HEK293 (cell line): ENCODE measurements around the gene SLFNL1.

ENCODE experiments used
- BCL11B ChIP-seq: fragments of 450-650 bp; formaldehyde crosslinking; IDR thresholded peaks from 2 replicates; pipeline ENCODE4 v1.5.1; 2016; ENCODE audit warnings: low read depth, missing biosample characterization, missing genetic modification characterization
- EGR2 ChIP-seq: fragments of 450-650 bp; formaldehyde crosslinking; IDR thresholded peaks from 2 replicates; pipeline ENCODE4 v1.5.1; 2016; ENCODE audit warnings: low read depth, missing biosample characterization, missing genetic modification characterization
- MEIS1 ChIP-seq: sonication (generic); formaldehyde crosslinking; IDR thresholded peaks from 2 replicates; pipeline ENCODE4 v1.8.1; 2022; ENCODE audit warnings: missing genetic modification reagents, mild to moderate bottlenecking, borderline replicate concordance
- PRDM4 ChIP-seq: fragments of 450-650 bp; formaldehyde crosslinking; IDR thresholded peaks from 2 replicates; pipeline ENCODE4 v1.5.1; 2017; ENCODE audit warnings: missing biosample characterization, missing genetic modification characterization
- SP7 ChIP-seq: fragments of 450-650 bp; formaldehyde crosslinking; IDR thresholded peaks from 2 replicates; pipeline ENCODE4 v1.5.1; 2016; ENCODE audit warnings: missing biosample characterization, missing genetic modification characterization
- ZEB2 ChIP-seq: fragments of 450-650 bp; formaldehyde crosslinking; IDR thresholded peaks from 2 replicates; pipeline ENCODE4 v1.5.1; 2016; ENCODE audit warnings: missing biosample characterization, missing genetic modification characterization
- ZFP41 ChIP-seq: fragments of 450-650 bp; formaldehyde crosslinking; IDR thresholded peaks from 2 replicates; pipeline ENCODE4 v1.5.1; 2016; ENCODE audit warnings: missing biosample characterization, missing genetic modification characterization, borderline replicate concordance
- ZNF132 ChIP-seq: fragments of 450-650 bp; formaldehyde crosslinking; IDR thresholded peaks from 2 replicates; pipeline ENCODE4 v1.5.1; 2017; ENCODE audit warnings: missing biosample characterization, missing genetic modification characterization, borderline replicate concordance
- ZNF140 ChIP-seq: fragments of 450-650 bp; formaldehyde crosslinking; IDR thresholded peaks from 2 replicates; pipeline ENCODE4 v1.5.1; 2016; ENCODE audit warnings: missing biosample characterization, missing genetic modification characterization
- ZNF169 ChIP-seq: fragments of 450-650 bp; formaldehyde crosslinking; IDR thresholded peaks from 2 replicates; pipeline ENCODE4 v1.5.1; 2016; ENCODE audit warnings: missing biosample characterization, missing genetic modification characterization
- ZNF239 ChIP-seq: fragments of 450-650 bp; formaldehyde crosslinking; IDR thresholded peaks from 2 replicates; pipeline ENCODE4 v1.5.1; 2016; ENCODE audit warnings: missing biosample characterization, missing genetic modification characterization
- ZNF24 ChIP-seq: fragments of 450-650 bp; formaldehyde crosslinking; IDR thresholded peaks from 2 replicates; pipeline ENCODE4 v1.5.1; 2016; ENCODE audit warnings: missing biosample characterization, missing genetic modification characterization
- ZNF26 ChIP-seq: fragments of 450-650 bp; formaldehyde crosslinking; IDR thresholded peaks from 2 replicates; pipeline ENCODE4 v1.5.1; 2016; ENCODE audit warnings: missing biosample characterization, missing genetic modification characterization
- ZNF274 ChIP-seq, 2 experiments: fragments of 200-500 bp in 1 of 2; fragments of 450-650 bp in 1 of 2; sonication (Bioruptor generic) in 1 of 2; formaldehyde crosslinking in 1 of 2; IDR thresholded peaks; 2 replicates each; pipeline versions ENCODE4 v1.5.1 to v1.6.1; 2014 to 2016; ENCODE audit warnings: borderline replicate concordance in 1 of 2, inconsistent platforms in 1 of 2, low read length in 1 of 2, missing biosample characterization in 1 of 2, missing genetic modification characterization in 1 of 2
- ZNF426 ChIP-seq: fragments of 450-650 bp; formaldehyde crosslinking; IDR thresholded peaks from 2 replicates; pipeline ENCODE4 v1.5.1; 2017; ENCODE audit warnings: missing biosample characterization, missing genetic modification characterization, mild to moderate bottlenecking, inconsistent platforms, moderate library complexity
- ZNF514 ChIP-seq: fragments of 450-650 bp; formaldehyde crosslinking; IDR thresholded peaks from 2 replicates; pipeline ENCODE4 v1.5.1; 2016; ENCODE audit warnings: missing biosample characterization, missing genetic modification characterization
- ZNF555 ChIP-seq: fragments of 450-650 bp; formaldehyde crosslinking; conservative IDR thresholded peaks from 2 replicates; pipeline ENCODE4 v1.5.1; 2017; ENCODE audit warnings: missing biosample characterization, mild to moderate bottlenecking, missing genetic modification characterization, inconsistent platforms
- ZNF629 ChIP-seq: fragments of 450-650 bp; formaldehyde crosslinking; IDR thresholded peaks from 2 replicates; pipeline ENCODE4 v1.5.1; 2017; ENCODE audit warnings: missing biosample characterization, missing genetic modification characterization
- ZNF654 ChIP-seq: fragments of 450-650 bp; formaldehyde crosslinking; IDR thresholded peaks from 2 replicates; pipeline ENCODE4 v1.5.1; 2016; ENCODE audit warnings: low read depth, missing biosample characterization, missing genetic modification characterization
- ZNF707 ChIP-seq: fragments of 450-650 bp; formaldehyde crosslinking; IDR thresholded peaks from 2 replicates; pipeline ENCODE4 v1.5.1; 2016; ENCODE audit warnings: missing biosample characterization, missing genetic modification characterization
- ZNF837 ChIP-seq: fragments of 450-650 bp; formaldehyde crosslinking; IDR thresholded peaks from 2 replicates; pipeline ENCODE4 v1.5.1; 2016; ENCODE audit warnings: missing biosample characterization, missing genetic modification characterization
- TF ChIP-seq, protein P1 (sequence below): fragments of 450-650 bp; formaldehyde crosslinking; IDR thresholded peaks from 2 replicates; pipeline ENCODE4 v1.5.1; 2016; ENCODE audit warnings: missing biosample characterization, missing genetic modification characterization
- TF ChIP-seq, protein P2 (sequence below): fragments of 450-650 bp; formaldehyde crosslinking; IDR thresholded peaks from 2 replicates; pipeline ENCODE4 v1.5.1; 2016; ENCODE audit warnings: missing biosample characterization, missing genetic modification characterization
- TF ChIP-seq, protein P3 (sequence below): fragments of 450-650 bp; formaldehyde crosslinking; IDR thresholded peaks from 2 replicates; pipeline ENCODE4 v1.5.1; 2016; ENCODE audit warnings: missing biosample characterization, missing genetic modification characterization
- TF ChIP-seq, protein P4 (sequence below): fragments of 450-650 bp; formaldehyde crosslinking; IDR thresholded peaks from 2 replicates; pipeline ENCODE4 v1.5.1; 2016; ENCODE audit warnings: missing biosample characterization, missing genetic modification characterization, borderline replicate concordance

Gene SLFNL1

DNA sequence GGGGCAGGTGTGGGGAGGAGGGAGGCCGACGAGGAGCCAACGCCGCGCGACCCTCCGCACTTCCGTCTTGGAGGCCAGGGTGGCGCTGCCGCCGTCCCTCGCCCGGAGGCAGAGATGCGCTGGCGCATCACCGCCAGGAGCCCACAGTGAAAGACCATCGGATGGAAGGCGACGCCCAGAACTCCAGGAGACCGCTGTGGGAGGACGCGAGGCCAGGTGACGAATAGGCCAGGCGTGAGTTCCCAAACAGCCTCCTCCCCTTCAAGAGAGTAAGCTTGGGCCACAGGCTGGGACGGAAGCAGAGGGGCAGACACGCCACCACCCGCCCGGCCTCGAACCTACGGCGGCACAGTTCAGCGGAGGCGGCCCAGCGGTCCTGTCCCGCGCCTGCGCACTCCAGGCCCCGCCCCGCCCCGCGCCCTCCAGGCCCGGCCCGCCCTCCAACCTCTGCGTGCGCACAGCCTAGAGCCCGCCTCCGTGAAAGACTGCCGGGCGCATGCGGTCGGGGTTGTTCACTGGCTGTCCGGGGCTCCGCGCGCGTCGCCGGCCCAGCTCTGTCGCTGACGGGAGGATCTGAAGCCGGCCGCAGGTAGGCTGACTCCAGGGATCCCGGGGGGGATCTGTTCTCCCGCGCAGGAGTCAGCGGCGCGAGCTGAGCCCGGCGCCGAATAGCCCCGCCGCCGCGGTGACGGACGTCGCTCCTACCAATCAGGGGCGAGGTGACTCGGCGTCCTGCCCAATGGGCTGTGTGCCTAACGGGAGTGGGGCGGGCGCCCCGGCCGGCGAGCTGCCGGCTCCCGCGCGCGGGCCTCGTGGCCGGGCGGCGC lies 42.1 kb downstream of the SLFNL1 start, which contains the start of gene CTPS1 (continued):
- TF ChIP-seq, protein P1, sequence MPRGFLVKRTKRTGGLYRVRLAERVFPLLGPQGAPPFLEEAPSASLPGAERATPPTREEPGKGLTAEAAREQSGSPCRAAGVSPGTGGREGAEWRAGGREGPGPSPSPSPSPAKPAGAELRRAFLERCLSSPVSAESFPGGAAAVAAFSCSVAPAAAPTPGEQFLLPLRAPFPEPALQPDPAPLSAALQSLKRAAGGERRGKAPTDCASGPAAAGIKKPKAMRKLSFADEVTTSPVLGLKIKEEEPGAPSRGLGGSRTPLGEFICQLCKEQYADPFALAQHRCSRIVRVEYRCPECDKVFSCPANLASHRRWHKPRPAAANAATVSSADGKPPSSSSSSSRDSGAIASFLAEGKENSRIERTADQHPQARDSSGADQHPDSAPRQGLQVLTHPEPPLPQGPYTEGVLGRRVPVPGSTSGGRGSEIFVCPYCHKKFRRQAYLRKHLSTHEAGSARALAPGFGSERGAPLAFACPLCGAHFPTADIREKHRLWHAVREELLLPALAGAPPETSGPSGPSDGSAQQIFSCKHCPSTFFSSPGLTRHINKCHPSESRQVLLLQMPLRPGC: no peak; the same call in 1 of the 2 replicates
- TF ChIP-seq, protein P2, sequence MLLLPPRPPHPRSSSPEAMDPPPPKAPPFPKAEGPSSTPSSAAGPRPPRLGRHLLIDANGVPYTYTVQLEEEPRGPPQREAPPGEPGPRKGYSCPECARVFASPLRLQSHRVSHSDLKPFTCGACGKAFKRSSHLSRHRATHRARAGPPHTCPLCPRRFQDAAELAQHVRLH (tag by site-specific recombination): 0 out of 2 replicates have a peak, but pooled peaks have one; percentile 50
- TF ChIP-seq ZNF274 (IDR thresholded peaks at IDR 0.05; ENCODE audit: low read length) (no peak), ZNF274 (tag by site-specific recombination; IDR thresholded peaks at IDR 0.05; ENCODE audit: borderline replicate concordance) (no peak), PRDM4 (tag by site-specific recombination) (no peak), ZNF514 (tag by site-specific recombination) (no peak), ZNF24 (peak; percentile 70), ZNF555 (tag by site-specific recombination) (no peak), ZNF837 (tag by site-specific recombination) (no peak), ZNF654 (tag by site-specific recombination) (no peak), ZNF140 (no peak), MEIS1 (CRISPR knock-in tag) (no peak), ZNF169 (no peak), ZNF26 (tag by site-specific recombination) (no peak), ZNF629 (tag by site-specific recombination) (peak; percentile 50; the same call in 1 of the 2 replicates), ZNF707 (no peak), ZNF426 (tag by site-specific recombination) (no peak), ZFP41 (tag by site-specific recombination) (no peak), ZEB2 (tag by site-specific recombination) (0 out of 2 replicates have a peak, but pooled peaks have one; percentile 70), BCL11B (tag by site-specific recombination) (no peak), ZNF132 (tag by site-specific recombination) (no peak), EGR2 (tag by site-specific recombination) (peak; percentile 62), ZNF239 (tag by site-specific recombination) (no peak), SP7 (tag by site-specific recombination) (peak; percentile 84; the same call in 1 of the 2 replicates)
- TF ChIP-seq, protein P3, sequence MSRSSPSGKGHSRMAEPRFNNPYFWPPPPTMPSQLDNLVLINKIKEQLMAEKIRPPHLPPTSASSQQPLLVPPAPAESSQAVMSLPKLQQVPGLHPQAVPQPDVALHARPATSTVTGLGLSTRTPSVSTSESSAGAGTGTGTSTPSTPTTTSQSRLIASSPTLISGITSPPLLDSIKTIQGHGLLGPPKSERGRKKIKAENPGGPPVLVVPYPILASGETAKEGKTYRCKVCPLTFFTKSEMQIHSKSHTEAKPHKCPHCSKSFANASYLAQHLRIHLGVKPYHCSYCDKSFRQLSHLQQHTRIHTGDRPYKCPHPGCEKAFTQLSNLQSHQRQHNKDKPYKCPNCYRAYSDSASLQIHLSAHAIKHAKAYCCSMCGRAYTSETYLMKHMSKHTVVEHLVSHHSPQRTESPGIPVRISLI (tag by site-specific recombination): no peak
- TF ChIP-seq, protein P4, sequence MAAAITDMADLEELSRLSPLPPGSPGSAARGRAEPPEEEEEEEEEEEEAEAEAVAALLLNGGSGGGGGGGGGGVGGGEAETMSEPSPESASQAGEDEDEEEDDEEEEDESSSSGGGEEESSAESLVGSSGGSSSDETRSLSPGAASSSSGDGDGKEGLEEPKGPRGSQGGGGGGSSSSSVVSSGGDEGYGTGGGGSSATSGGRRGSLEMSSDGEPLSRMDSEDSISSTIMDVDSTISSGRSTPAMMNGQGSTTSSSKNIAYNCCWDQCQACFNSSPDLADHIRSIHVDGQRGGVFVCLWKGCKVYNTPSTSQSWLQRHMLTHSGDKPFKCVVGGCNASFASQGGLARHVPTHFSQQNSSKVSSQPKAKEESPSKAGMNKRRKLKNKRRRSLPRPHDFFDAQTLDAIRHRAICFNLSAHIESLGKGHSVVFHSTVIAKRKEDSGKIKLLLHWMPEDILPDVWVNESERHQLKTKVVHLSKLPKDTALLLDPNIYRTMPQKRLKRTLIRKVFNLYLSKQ (tag by site-specific recombination): no peak
